HG03064 (cell line): ENCODE measurements around the gene ST3GAL4.
"Not testable (repeated sequence)": the region's sequence is repeated elsewhere in the genome, so short reads cannot be mapped to it uniquely, and the experiment has no call there.

Source experiments
- ATAC-seq: cut with Tn5 transposase; IDR thresholded peaks from one replicate; pipeline ENCODE4 v1.9.1; 2021; ENCODE audit warnings: low read depth; ENCODE audit not compliant: unreplicated experiment

The ST3GAL4 gene

DNA sequence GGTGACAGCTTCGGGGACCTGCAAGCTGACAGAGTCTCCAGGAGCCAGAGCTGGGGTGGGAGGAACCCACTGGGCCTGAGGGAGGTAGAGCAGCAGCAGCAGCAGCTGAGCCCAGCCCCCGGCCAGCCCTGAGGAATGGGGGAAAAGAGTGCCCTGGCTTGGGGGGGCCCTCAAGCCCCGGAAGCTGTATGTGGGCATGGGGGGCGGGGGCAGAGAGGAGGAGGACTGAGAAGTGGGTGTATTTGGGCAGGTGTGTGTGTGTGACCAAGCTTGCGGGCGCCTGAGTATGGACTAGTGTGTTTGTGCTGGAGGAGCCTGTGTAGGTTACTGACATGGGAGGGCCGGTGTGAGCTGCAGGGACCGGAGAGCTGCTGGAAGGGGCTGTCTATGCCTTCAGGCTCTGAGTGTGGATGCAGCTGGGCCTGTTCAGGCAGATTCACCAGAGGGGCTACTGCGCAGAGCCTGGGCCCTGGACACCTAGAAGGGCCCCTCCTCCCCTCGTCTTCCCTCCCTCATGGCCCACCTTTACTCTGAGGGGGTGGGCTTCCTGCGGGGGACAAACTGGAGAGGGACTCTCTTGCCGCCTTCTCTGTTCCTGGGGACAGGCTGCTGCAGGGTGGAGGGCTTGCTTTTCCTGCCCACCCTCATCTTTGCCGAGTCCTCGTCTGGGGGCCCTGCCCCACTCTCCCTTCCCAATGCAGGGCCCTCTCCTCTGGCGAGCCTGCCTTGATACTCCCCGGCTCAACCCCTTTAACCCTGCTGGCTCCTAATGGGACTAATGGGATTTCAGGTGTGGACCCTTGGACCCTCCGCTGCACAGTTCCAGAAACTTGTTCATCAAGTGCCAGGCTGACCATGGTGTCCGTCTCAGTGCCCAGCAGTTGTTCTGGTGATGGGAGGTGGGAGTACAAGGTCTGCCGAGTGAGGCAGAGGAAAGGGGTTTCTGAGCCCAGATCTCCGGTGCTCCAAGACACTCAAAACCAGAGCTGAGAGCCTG lies 28.2 kb downstream of the ST3GAL4 start:
- no peak for ATAC-seq

DNA sequence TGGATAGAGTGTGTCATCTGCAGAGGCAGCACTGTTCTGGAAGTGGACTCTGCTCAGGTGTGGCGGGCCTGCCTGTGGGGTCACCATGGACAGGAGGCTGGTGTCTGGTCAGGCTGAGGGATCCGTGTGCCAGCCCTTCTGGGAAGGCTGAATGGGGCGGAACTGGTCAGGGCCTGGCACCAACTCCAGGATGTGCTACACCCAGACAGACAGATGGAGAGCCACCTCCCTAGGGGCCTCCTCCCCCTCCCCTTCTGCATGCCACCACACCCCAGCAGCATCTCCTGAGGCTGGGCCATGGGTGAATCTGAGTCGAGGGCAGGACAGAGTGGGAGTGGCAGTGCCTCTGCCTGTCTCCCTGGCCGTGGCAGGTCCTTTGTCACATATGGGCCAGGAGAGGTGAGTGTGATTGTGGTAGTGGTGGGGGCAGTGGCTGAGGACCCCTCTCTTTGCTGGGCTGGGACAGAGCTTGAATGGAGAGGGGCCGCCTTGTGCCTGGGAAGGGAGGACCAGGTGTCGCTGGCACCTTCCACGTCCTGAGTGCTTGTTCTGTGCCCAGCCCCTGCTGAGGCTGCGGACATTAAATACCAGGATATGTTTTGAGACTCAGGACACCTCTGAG lies 29.1 kb downstream of the ST3GAL4 start:
- ATAC-seq, result no peak

DNA sequence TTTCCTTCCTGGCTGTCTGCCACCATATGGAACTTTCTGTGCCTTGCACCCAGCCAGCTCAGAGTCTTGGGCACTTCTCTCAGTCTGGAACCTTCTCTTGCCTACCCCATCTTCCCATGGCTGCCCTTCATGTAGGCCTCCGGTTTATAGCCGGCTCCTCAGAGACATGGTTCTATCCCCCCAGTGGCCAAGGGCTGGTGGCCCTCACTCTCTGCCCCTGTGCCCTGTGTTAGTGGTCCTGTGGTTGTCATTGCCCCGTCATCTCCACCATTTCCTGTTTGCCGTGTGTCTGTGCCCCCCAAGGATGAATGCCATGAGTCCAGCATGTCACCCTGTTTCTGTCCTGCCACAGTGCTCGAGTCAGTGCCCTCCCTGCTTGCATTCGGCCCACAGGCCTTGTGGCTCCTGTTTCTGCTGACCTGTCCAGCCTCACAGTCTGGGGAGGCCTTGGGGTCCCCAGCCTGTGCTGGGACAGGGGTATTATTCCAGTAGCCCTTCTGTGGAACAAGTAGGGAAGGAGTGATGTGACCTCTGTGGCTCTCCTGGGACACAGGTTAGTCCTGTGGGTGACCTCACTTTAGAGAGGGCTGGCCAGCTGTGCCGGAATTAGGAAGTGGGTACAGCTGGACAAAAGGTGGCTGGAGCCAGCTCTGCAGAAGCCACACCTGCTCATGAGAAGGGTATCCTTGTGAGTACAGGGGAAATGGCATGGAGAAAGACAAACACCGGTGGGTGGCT lies 30.7 kb downstream of the ST3GAL4 start:
- no peak for ATAC-seq

DNA sequence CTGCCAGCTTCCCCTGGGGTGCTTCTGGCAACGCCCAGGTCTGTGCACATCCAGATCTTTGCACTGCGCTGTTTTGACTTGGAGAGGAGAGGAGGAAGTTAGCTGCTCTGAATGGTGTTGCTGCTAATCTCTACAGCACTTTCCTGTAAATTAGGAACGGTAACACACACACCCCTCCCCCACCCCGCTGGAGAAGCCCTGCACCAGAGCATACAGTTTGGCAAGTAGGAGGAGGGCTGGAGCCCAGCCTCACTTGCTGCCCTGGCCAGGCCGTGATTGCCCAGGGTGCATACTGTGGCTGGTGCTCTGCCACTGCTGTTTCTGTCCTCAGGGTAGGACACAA lies 31.2 kb downstream of the ST3GAL4 start:
- not testable (repeated sequence) for ATAC-seq

DNA sequence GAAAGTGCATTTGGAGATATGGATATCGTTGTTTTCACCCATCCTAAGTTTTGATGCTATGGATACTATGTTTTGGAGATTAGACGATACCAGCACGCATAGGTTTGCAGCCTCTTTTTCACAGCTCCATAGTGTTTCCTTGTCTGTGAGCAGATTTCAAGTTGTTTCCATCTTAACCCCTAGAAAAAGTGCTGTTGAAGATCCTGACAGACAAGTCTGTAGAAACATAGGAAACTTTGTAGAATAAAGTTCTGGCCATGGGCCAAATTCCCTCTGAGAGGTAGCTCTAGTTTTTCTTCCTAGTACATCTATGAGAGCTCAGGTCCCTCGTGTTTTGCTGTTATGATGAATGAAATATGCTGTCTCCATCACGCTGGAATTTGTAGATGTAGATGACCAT lies 32.4 kb downstream of the ST3GAL4 start:
- ATAC-seq, result no peak

DNA sequence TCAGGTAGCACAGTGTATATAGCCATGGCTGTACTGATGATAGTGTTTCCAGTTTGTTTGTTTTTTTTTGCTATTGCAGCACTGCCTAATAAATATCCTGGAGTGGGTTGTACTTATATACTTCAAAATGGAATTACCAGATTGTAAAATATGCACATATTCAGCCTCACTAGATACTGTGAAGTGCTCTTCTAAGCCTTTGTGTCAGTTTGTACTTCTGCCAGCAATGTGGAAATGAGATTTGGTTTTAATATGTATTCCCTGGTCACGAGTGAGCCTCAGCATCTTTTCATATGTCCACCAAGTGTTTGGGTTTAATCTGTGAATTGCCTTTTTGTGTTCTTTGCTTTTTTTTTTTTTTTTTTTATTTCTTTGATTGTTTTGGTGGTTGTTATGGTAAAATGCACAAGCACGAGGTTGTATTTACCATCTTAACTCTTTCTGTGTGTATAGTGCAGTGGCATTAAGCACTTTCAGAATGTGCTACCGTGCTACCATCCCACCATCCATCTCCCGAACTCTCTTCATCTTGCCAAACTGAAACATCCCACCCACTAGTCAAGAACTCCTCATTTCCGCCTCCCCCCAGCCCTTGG lies 34.9 kb downstream of the ST3GAL4 start:
- ATAC-seq, result no peak

DNA sequence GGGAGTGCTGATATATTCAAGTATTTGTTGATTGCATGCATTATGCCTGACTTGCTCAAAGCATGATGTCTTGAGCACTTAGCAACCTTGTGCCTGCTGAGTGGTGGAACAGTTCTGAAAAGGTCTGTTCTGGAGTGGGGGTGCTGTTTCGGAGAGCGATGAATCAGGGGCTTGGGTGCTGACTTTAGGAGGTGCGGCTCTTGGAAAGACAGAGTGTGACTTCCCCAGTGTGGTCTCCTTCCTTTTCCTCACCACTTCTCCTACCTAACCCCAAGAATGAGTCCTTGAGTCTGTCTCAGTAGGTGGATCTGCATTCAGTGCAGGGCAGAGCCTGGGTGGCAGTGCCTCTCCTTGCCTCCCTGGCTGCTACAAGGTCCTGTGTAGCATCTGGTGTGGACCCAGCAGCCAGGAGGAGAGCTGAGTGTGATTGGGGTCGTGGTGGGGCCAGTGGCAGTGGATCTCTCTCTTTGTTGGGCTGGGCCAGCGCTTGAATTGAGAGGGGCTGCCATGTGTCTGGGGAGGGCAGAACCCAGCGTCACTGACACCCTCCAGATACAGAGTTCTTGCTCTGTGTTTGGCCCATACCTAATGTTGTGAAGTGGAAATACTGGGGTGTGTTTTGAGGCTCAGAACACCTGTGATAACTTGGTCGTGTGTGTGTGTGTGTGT lies 35.9 kb downstream of the ST3GAL4 start:
- ATAC-seq, result no peak

DNA sequence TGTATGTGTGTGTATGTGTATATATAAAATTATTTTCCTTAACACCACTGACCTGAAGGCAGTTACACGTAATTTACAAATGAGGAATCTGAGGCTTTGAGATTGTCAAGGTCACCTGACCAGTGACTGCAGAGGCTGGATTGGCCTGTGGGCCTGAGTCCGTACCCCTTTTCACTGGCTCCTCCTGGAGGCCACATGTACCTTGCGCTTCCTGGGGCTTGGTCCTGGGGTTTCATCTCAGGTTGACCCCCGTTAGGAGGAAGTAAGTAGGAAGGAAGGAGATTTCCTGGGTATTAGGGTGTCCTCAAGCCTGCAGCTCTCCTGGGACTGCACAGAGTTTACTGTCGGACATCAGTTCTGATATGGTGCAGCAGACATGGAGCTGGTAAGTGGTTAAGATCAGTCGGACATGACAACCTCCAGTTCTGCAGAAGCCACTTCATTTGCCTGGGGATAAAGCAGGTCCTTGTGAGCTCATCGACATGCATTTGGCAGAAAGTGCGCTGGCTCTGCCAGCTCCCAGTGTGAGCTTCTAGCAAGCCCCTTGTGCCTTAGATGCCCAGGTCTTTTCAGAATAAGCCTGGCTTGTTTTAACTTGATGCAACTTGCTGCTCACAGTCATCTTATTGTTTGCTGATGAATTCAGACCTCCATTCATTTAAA lies 36.6 kb downstream of the ST3GAL4 start:
- no peak for ATAC-seq

DNA sequence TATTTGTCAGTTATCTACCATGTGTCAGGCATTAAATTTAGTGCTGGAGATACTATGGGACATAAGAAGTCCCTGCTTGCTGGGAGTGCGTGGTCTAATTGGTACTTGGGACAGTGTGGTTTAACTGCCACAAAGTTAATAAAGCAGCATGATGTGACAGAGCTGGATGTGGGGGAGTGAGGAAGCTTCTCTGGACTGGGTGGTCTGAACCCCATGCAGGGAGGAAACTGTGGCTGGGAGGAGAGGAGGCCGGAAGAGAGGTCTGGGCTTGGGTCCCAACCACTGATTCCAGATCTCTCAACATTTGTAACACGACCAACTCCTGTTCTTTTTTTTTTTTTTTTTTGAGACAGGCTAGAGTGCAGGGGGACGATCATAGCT lies 37.1 kb downstream of the ST3GAL4 start:
- ATAC-seq, result no peak

DNA sequence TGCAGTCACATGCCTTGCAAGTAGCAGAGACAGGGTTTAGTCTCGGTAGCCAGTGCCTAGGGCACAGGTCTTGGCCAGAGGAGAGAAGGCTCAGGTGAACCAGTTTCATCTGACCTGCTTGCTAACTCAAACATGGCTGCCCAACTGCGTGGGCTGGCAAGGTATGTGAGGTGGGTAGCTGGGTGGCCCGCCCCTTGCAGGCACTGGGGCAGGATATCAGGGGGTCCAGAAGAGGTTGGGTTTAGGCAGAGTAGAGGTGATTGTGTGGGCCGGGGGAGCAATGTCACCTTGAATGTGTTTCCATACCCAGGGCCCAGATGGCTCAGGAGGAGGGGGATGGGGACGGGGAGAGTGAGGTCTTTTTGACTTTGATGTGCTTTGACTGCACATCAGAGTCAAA lies 37.7 kb downstream of the ST3GAL4 start:
- ATAC-seq, result no peak

DNA sequence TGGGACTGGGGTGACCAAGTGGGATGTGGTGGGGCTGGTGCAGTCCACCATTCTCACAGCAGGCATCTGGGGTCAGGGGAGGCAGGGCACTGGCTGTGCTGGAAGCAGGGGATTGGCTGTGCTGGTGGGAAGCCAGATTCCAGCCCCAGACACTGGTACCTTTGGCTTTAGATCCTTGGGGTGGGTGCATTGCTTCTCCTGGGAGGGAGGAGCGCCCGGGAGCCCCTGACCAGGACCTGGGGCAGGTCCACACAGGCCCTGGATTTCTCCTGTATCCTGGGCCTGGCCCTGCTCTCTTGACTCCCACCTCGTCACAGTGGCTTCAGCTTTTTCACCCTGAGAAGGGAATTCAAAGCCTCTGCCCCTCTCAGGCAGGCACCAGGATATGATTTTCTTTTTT lies 38.5 kb downstream of the ST3GAL4 start:
- no peak for ATAC-seq

DNA sequence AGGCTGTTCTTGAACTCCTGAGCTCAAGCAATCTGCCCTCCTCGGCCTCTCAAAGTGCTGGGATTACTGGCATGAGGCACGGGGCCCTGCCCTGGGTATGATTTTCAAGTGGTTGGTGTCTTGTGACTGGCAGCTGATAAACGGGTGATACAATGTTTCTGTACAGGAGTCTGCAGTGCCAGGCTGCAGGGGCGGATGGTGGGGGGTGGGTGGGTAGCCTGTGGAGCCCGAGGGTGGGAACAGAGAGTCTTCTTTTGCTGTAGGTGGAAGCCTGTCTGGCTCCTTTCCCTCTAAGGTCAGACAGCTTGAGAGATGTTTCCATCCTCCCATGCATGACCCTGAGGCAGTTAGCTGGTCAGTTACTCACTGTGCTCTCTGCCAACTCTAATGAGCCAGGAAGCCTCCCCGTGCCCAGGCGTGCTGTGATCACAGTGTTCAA lies 39.2 kb downstream of the ST3GAL4 start:
- not testable (repeated sequence) for ATAC-seq

DNA sequence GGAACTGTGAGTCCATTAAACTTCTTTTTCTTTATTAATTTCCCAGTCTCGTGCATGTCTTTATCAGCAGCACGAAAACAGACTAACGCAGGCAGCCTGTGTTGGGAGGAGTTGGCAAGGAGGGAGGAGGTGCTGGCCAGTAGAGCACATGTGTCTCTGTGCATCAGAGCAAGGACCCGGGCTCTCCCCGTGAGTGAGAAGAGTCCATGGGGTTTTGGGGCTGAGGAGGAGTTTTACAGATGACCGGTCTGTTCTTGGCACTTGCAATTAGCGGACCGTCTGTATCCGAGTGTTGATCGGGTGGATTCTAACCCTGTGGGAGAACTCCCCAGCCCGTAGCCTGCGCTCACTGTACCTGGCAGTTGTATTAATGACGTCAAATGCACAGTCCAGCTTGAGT lies 40.3 kb downstream of the ST3GAL4 start:
- not testable (repeated sequence) for ATAC-seq

DNA sequence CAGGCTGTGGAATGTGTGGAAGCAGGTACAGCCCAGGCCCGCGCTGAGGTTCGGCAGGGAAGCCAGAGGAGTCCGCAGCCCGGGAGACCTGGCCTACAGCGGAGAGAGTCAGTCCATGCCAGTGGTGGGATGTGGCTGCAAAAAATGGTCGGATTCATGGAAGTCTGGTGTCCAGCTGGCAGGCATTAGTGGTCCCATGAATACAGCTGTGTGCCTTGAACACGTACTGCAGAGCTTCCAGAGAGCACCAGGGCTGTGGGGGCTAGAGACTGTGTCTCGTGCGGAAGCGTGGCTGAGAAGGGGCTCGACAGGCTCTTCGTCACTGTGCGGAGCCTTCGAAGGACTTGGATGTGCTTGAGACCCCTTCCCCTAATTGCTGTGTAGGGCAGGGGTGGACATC lies 40.8 kb downstream of the ST3GAL4 start:
- not testable (repeated sequence) for ATAC-seq

DNA sequence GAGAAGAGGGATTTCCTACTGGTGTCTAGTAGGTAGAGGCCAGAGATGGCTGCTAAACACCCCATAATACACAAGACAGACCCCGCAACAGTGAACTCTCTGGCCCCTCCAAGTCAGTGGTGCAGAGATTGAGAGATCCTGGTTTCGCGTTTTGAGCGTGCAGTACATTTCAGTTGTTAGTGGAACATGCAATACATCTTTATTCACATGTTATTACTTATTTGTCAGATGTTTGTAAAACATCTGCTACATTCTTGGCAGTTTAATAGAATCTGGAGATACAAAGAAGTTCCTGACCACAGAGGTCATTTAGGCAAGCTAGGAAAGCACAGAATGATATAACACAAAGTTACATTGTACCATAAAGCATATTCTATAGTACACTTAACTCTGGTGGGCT lies 41.5 kb downstream of the ST3GAL4 start:
- ATAC-seq, result no peak

DNA sequence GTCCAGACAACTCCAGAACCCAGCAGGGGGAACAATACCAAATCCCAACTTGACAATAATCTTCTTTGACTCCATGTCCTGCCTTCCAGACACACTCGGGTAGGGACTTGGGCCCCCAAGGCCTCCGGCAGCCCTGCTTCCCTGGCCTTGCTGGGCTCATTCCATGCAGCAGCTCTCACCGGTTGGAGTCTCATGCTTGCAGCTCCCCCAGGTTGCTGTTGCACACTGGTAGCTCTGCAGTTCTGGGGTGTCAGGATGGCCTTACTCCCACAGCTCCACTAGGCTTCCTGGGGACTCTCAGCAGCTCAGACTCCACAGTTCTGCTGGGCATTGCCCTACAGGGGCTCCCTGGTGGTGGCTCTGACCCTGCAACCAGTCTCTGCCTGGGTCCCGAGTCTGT lies 42.8 kb downstream of the ST3GAL4 start:
- ATAC-seq, result no peak

DNA sequence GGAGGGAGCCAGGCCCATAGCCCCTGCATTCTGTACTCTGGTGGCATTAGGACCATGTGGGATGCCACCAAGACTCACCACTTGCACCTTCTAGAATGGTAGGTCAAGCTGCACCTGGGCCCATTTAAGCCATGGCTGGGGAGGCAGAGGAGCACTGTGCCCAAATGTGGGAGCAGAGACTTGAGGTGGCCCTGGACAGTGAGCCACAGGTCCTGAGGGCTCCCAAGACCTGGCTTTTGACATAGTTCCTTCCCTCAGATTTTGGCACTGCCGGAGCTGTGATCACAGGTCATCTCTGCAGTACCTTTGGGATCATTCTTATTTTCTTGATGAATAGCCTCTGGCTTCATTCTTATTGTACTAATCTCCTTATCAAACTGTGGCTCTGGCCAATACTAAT lies 43.2 kb downstream of the ST3GAL4 start:
- no peak for ATAC-seq

DNA sequence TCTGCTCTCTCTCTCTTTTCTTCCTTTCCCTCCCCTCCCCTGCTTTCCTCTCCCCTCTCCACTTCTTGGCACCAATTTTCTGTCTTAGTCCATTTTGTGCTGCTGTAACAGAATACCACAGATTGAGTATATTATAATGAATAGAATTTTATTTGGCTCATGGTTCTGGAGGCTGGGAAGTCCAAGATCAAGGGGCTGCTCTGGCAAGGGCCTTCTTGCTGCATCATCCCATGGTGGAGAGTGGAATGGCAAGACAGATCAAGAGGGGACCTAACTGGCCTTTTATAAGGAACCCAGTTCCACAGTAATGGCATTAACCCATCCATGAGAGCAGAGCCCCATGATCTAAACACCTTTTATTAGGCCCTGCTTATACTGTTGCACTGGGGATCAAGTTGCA lies 44.5 kb downstream of the ST3GAL4 start:
- ATAC-seq, result no peak

DNA sequence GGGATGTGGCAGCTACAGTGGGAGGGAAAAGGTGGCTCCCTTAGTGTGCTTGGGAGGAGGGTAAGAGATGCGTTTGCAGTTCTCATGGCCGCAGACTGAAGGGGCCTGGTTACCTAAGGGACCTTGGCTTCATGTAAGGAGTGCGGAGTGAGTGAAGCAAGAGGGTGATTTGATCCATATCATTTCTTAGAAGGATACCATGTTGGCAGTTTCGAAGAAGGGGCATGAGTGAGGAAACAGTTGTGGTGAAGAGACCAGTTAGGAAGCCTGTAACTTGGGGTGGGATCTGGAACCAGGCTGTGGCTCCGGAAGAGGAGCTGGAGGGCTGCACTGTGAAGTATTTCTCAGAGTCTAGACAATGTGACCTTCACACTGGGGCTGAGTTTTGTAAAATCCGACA lies 45.0 kb downstream of the ST3GAL4 start:
- ATAC-seq, result no peak

DNA sequence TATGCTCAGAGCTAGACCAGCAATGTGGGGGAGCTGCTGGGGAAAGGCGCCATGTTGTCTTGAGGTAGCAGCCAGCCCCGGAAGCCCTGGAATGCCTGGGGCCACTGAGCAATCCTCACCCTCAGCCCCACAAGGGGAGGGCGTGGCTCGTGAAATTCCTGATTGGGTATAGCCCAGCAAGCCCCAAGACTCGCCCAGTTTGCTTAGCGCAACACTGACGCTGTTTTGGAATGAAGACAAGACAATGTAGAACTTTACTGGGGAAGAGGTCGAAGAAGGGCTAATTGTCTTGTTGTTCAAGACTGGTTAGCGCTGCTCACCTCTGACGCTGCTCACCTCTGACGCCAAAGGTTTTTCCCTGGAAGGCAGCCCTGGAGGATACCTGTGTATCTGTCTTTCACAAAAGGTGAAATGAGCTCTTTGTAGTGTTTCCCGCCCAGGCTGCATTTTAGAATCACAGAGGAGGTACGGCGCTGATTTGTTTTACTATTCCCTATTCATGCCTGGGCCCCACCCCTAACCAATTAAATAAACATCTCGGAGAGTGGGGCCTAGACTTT lies 47.6 kb downstream of the ST3GAL4 start:
- no peak for ATAC-seq
